H1 (cell line): ENCODE measurements around the gene OCRL. TPM values are rescaled to one million over a fixed set of nuclear protein-coding genes. Genes with fewer than 3 reads are reported as not detected.

ENCODE experiments used
- CTCF ChIA-PET: fragments of 300-600 bp; sonication (Branson Sonifier 250); formaldehyde crosslinking; loops from one replicate; lab custom pipeline; 2021; ENCODE audit not compliant: partially characterized antibody; lab: Charles Lee
- POLR2A ChIA-PET: fragments of 300-600 bp; sonication (Branson Sonifier 250); formaldehyde crosslinking; loops from one replicate; lab custom pipeline; 2021; ENCODE audit warnings: inconsistent platforms; ENCODE audit not compliant: partially characterized antibody; lab: Charles Lee
- DNase-seq, 2 experiments: peaks; one replicate each; pipeline versions ENCODE4 v3.0.0 to v3.0.0-alpha.2; 2010 to 2022; ENCODE audit warnings: low spot score in 2 of 2, low read depth in 1 of 2, mixed read lengths in 1 of 2
- FAIRE-seq: peaks from 2 replicates; lab custom pipeline; 2011; peaks lifted over from hg19 to GRCh38; lab: Jason Lieb, UNC
- H2AFZ ChIP-seq: 2 replicates; pipeline ENCODE4 v1.8.1; 2012; ENCODE audit warnings: low read length, inconsistent platforms
- H2AK5ac ChIP-seq: 2 replicates; pipeline ENCODE4 v1.6.1; 2013; ENCODE audit warnings: low read depth, low read length
- H2BK120ac ChIP-seq: replicated peaks from 2 replicates; pipeline ENCODE3; 2013; ENCODE audit warnings: low read depth, low read length, inconsistent platforms
- H2BK12ac ChIP-seq: 2 replicates; pipeline ENCODE4 v1.6.1; 2013; ENCODE audit warnings: low read depth, low read length
- H2BK15ac ChIP-seq: 2 replicates; pipeline ENCODE4 v1.6.1; 2013; ENCODE audit warnings: low read length
- H2BK20ac ChIP-seq: 2 replicates; pipeline ENCODE4 v1.6.1; 2013; ENCODE audit warnings: low read length
- H2BK5ac ChIP-seq: 2 replicates; pipeline ENCODE4 v1.6.1; 2013; ENCODE audit warnings: low read depth, low read length
- H3K14ac ChIP-seq: 2 replicates; pipeline ENCODE4 v1.6.1; 2013; ENCODE audit warnings: inconsistent platforms; ENCODE audit not compliant: insufficient read length
- H3K18ac ChIP-seq: 2 replicates; pipeline ENCODE4 v1.6.1; 2013; ENCODE audit warnings: low read length; ENCODE audit errors: extremely low read depth
- H3K23ac ChIP-seq: 2 replicates; pipeline ENCODE4 v1.6.1; 2013; ENCODE audit warnings: inconsistent platforms; ENCODE audit not compliant: insufficient read length
- H3K23me2 ChIP-seq: 2 replicates; pipeline ENCODE4 v1.6.1; 2013; ENCODE audit warnings: low read depth, low read length
- H3K27ac ChIP-seq: 2 replicates; pipeline ENCODE4 v1.6.1; 2011; ENCODE audit warnings: low read depth, low read length, inconsistent platforms
- H3K27me3 ChIP-seq, 4 experiments: replicated peaks in 1 of 4; 1 replicate in 1 of 4; 2 replicates in 3 of 4; pipeline versions ENCODE4 v1.6.1 to v1.8.1; 2011 to 2013; ENCODE audit warnings: low read length in 3 of 4, mild to moderate bottlenecking in 3 of 4, inconsistent platforms in 2 of 4, mixed read lengths in 2 of 4, moderate library complexity in 1 of 4; ENCODE audit not compliant: control insufficient read depth in 3 of 4, insufficient read depth in 3 of 4; ENCODE audit errors: extremely low read depth in 1 of 4
- H3K36me3 ChIP-seq, 4 experiments: 2 replicates each; pipeline versions ENCODE4 v1.6.1 to v1.8.1; 2011 to 2013; ENCODE audit warnings: mild to moderate bottlenecking in 4 of 4, low read length in 3 of 4, moderate library complexity in 2 of 4, control low read depth in 1 of 4, inconsistent platforms in 1 of 4; ENCODE audit not compliant: insufficient read depth in 4 of 4, control insufficient read depth in 2 of 4
- H3K4ac ChIP-seq: replicated peaks from 2 replicates; pipeline ENCODE3; 2013; ENCODE audit warnings: low read length, low read depth, mixed read lengths, inconsistent platforms; ENCODE audit not compliant: insufficient read length
- H3K4me1 ChIP-seq, 4 experiments: replicated peaks in 1 of 4; 1 replicate in 1 of 4; 2 replicates in 3 of 4; pipeline versions ENCODE4 v1.6.1 to v1.8.1; 2011 to 2013; ENCODE audit warnings: low read length in 3 of 4, inconsistent platforms in 2 of 4, mixed read lengths in 1 of 4; ENCODE audit not compliant: insufficient read depth in 4 of 4, control insufficient read depth in 3 of 4
- H3K4me2 ChIP-seq, 2 experiments: 2 replicates each; pipeline versions ENCODE4 v1.6.1 to v1.8.1; 2011 to 2013; ENCODE audit warnings: low read depth in 2 of 2, low read length in 2 of 2, control low read depth in 1 of 2, inconsistent platforms in 1 of 2, mild to moderate bottlenecking in 1 of 2; ENCODE audit not compliant: insufficient read depth in 1 of 2
- H3K4me3 ChIP-seq, 4 experiments: fragments of 200-600, 300-600 bp in 1 of 4; sonication (generic), shearing (Covaris generic), sonication (Bioruptor Twin) in 1 of 4; 2 replicates each; pipeline versions ENCODE4 v1.5.1 to v1.8.1; 2011 to 2016; ENCODE audit warnings: low read length in 4 of 4, low read depth in 3 of 4, control low read depth in 2 of 4, inconsistent platforms in 2 of 4, mild to moderate bottlenecking in 2 of 4, mixed read lengths in 1 of 4, moderate library complexity in 1 of 4; ENCODE audit not compliant: insufficient read depth in 2 of 4; ENCODE audit errors: extremely low read depth in 1 of 4
- H3K56ac ChIP-seq: replicated peaks from 2 replicates; pipeline ENCODE3; 2013; ENCODE audit warnings: low read depth, mild to moderate bottlenecking, mixed read lengths, low read length, inconsistent platforms; ENCODE audit not compliant: insufficient read length
- H3K79me1 ChIP-seq: 2 replicates; pipeline ENCODE4 v1.6.1; 2013; ENCODE audit warnings: low read depth, low read length, control low read depth
- H3K79me2 ChIP-seq, 2 experiments: 2 replicates each; pipeline versions ENCODE4 v1.6.1 to v1.8.1; 2012 to 2013; ENCODE audit warnings: low read length in 2 of 2, mild to moderate bottlenecking in 2 of 2, inconsistent platforms in 1 of 2; ENCODE audit not compliant: insufficient read depth in 2 of 2, control insufficient read depth in 1 of 2
- H3K9ac ChIP-seq, 4 experiments: replicated peaks in 1 of 4; 1 replicate in 1 of 4; 2 replicates in 3 of 4; pipeline versions ENCODE4 v1.6.1 to v1.8.1; 2011 to 2013; ENCODE audit warnings: low read depth in 3 of 4, low read length in 3 of 4, control low read depth in 2 of 4, mild to moderate bottlenecking in 2 of 4, moderate library complexity in 2 of 4, inconsistent platforms in 1 of 4; ENCODE audit errors: extremely low read depth in 1 of 4
- H3K9me3 ChIP-seq, 2 experiments: 2 replicates each; pipeline versions ENCODE4 v1.6.1 to v1.8.1; 2012 to 2013; ENCODE audit warnings: mild to moderate bottlenecking in 2 of 2, moderate library complexity in 2 of 2, control low read depth in 1 of 2, inconsistent platforms in 1 of 2, low read depth in 1 of 2, low read length in 1 of 2, mixed read lengths in 1 of 2; ENCODE audit not compliant: insufficient read depth in 2 of 2
- H4K20me1 ChIP-seq, 2 experiments: replicated peaks in 1 of 2; 2 replicates each; pipeline versions ENCODE3 to v1.8.1; 2011 to 2013; ENCODE audit warnings: inconsistent platforms in 2 of 2, low read length in 2 of 2, mild to moderate bottlenecking in 1 of 2; ENCODE audit not compliant: insufficient read depth in 2 of 2, control insufficient read depth in 1 of 2
- H4K5ac ChIP-seq: 2 replicates; pipeline ENCODE4 v1.6.1; 2013; ENCODE audit warnings: low read length, low read depth, mixed read lengths, inconsistent platforms; ENCODE audit not compliant: insufficient read length
- H4K8ac ChIP-seq: 2 replicates; pipeline ENCODE4 v1.8.0; 2013; ENCODE audit warnings: mild to moderate bottlenecking, moderate library complexity, low read length, inconsistent platforms; ENCODE audit not compliant: insufficient read depth; ENCODE audit errors: extremely low read depth
- H4K91ac ChIP-seq: replicated peaks from 2 replicates; pipeline ENCODE3; 2013; ENCODE audit warnings: low read length, mixed read lengths, inconsistent platforms; ENCODE audit not compliant: insufficient read length
- ATF2 ChIP-seq: IDR thresholded peaks from 2 replicates; pipeline ENCODE4 v1.6.1; 2012; ENCODE audit warnings: low read length, inconsistent platforms
- CHD1 ChIP-seq: IDR thresholded peaks from 2 replicates; pipeline ENCODE4 v1.6.1; 2012; ENCODE audit warnings: low read depth, low read length, improper control_type of control experiment
- CHD2 ChIP-seq: IDR thresholded peaks from 2 replicates; pipeline ENCODE4 v1.6.1; 2012; ENCODE audit warnings: low read length, improper control_type of control experiment
- CREB1 ChIP-seq: IDR thresholded peaks from 2 replicates; pipeline ENCODE4 v1.6.1; 2012; ENCODE audit warnings: inconsistent platforms
- CTCF ChIP-seq, 3 experiments: IDR thresholded peaks; 1 replicate in 2 of 3; 2 replicates in 1 of 3; pipeline versions ENCODE4 v1.5.1 to v1.6.1; 2011; ENCODE audit warnings: low read length in 3 of 3, mild to moderate bottlenecking in 3 of 3, inconsistent platforms in 2 of 3, low read depth in 1 of 3, moderate library complexity in 1 of 3; ENCODE audit not compliant: insufficient read depth in 1 of 3; ENCODE audit errors: control extremely low read depth in 1 of 3
- EGR1 ChIP-seq: IDR thresholded peaks from 2 replicates; pipeline ENCODE4 v1.6.1; 2011; ENCODE audit warnings: low read depth, low read length, borderline replicate concordance
- JUN ChIP-seq: IDR thresholded peaks from 2 replicates; pipeline ENCODE4 v1.6.1; 2011; ENCODE audit warnings: low read depth, mild to moderate bottlenecking, improper control_type of control experiment, low read length
- RAD21 ChIP-seq, 2 experiments: IDR thresholded peaks in 1 of 2; conservative IDR thresholded peaks in 1 of 2; 2 replicates each; pipeline ENCODE4 v1.6.1; 2011; ENCODE audit warnings: low read depth in 2 of 2, low read length in 2 of 2, improper control_type of control experiment in 1 of 2, inconsistent platforms in 1 of 2, mild to moderate bottlenecking in 1 of 2, moderate library complexity in 1 of 2
- SRF ChIP-seq: IDR thresholded peaks from 2 replicates; pipeline ENCODE4 v1.6.1; 2011; ENCODE audit warnings: mild to moderate bottlenecking, low read depth, low read length, moderate library complexity
- YY1 ChIP-seq: IDR thresholded peaks from 2 replicates; pipeline ENCODE4 v1.6.1; 2011; ENCODE audit warnings: low read depth, mild to moderate bottlenecking, low read length
- WGBS, 2 experiments: shearing (Covaris generic) in 1 of 2; methylation state at CpG; one replicate each; pipeline versions ENCODE4 v1.1.6 to v1.1.7; 2013 to 2015; ENCODE audit warnings: low lambda C conversion rate in 2 of 2, mixed read lengths in 2 of 2, inconsistent platforms in 1 of 2, low coverage in 1 of 2, missing lambda C conversion rate in 1 of 2; ENCODE audit not compliant: insufficient replicate concordance in 2 of 2, insufficient coverage in 1 of 2, insufficient read length in 1 of 2; ENCODE audit errors: extremely low coverage in 1 of 2, missing lambda C conversion rate in 1 of 2; 5-methylcytosine and 5-hydroxymethylcytosine counted together
- polyA plus RNA-seq, 7 experiments: library from polyadenylated mRNA; depleted of rRNA in 3 of 7; stranded (reverse) in 5 of 7; unstranded in 2 of 7; fragments of >200 nt in 5 of 7; fragments of 200-250 nt in 2 of 7; gene quantifications; 1 replicate in 5 of 7; 2 replicates in 1 of 7; 4 replicates in 1 of 7; pipeline versions ENCODE4 v1.2.1 to v1.2.3, GENCODE V29; 2011 to 2013; ENCODE audit warnings: missing spikeins in 2 of 7, mixed read lengths in 2 of 7
- total RNA-seq: library from RNA; stranded (reverse); fragmentation: NEBNext Ultra II Directional; extraction: Animal tissue kit (Norgen Biotek cat#: 25700); gene quantifications from 2 replicates; pipeline ENCODE4 v1.2.1, GENCODE V29; 2021

Gene OCRL
- total and polyA plus RNA-seq, 2 of the 8 experiments (the other 6 are each of a cell fraction or from before 2014, with no cell fraction given): 12.7 to 15.1 TPM

GRCh38 chrX:129636175-129636681 lies 96.2 kb downstream of the OCRL start:
- no peak for FAIRE-seq
- H3K4me3 ChIP-seq: no peak overlapping the region
- H2BK20ac ChIP-seq: no peak overlapping the region
- no peaks in the 10 kb centered on the region for H3K9me3 ChIP-seq
- H3K79me2 ChIP-seq: no peaks in the 10 kb centered on the region
- no peak overlapping the region for H3K18ac ChIP-seq
- no peak overlapping the region for H2AFZ ChIP-seq
- 80% methylated on average over 8 of the region's 8 CpGs; no CpG with 5 or more reads in 1 of the 2 experiments for WGBS, 2 experiments
- no peak overlapping the region for H2BK15ac ChIP-seq
- no peak overlapping the region for H2BK120ac ChIP-seq
- no peaks in the 10 kb centered on the region; a peak in 2 of 7 replicates for H3K27me3 ChIP-seq
- no peak overlapping the region for H2AK5ac ChIP-seq
- no peak overlapping the region for H3K23ac ChIP-seq
- H3K79me1 ChIP-seq: no peaks in the 10 kb centered on the region
- no peak overlapping the region for H4K91ac ChIP-seq
- ChIA-PET CTCF (interaction anchor here (0.8 to 9.0 kb wide), 22 partner anchors 9 to 190 kb away, joined by 3 to 144 read pairs (median 5); partner anchors contain the start of gene APLN), POLR2A (interaction anchor here (0.6 kb wide), 1 partner anchor 111 kb away, joined by 4 read pairs; no protein-coding TSS in a partner anchor)
- H3K4me2 ChIP-seq: no peak overlapping the region
- H4K8ac ChIP-seq: no peak overlapping the region
- H3K9ac ChIP-seq: no peak overlapping the region
- no peak overlapping the region for H3K4ac ChIP-seq
- H3K36me3 ChIP-seq: no peaks in the 10 kb centered on the region
- H3K56ac ChIP-seq: no peak overlapping the region
- H2BK12ac ChIP-seq: no peak overlapping the region
- no peaks in the 10 kb centered on the region for H4K20me1 ChIP-seq
- no peaks in the 10 kb centered on the region for H3K4me1 ChIP-seq
- no peaks in the 10 kb centered on the region for H3K23me2 ChIP-seq
- DNase-seq: no peak
- H3K27ac ChIP-seq: no peak overlapping the region
- no peak overlapping the region for H3K14ac ChIP-seq
- H2BK5ac ChIP-seq: no peak overlapping the region
- H4K5ac ChIP-seq: no peak overlapping the region
- TF ChIP-seq CREB1 (no peak), JUN (no peak), CTCF (IDR thresholded peaks at IDR 0.05; ENCODE audit: control extremely low read depth in 1 of 3, insufficient read depth in 1 of 3, low read depth in 1 of 3, low read length in 3 of 3) (no peak), ATF2 (no peak), YY1 (no peak), CHD2 (no peak), SRF (no peak), RAD21 (IDR thresholded peaks at IDR 0.05 in 1 of 2, conservative IDR thresholded peaks at IDR 0.05 in 1 of 2; ENCODE audit: low read depth in 2 of 2, low read length in 2 of 2) (no peak), CHD1 (no peak), EGR1 (no peak)
